Activated CD4-positive, alpha-beta T cell treated with anti-CD3 and anti-CD28 coated beads, Interleukin-2, amount 10 ng/mL, durations not matched to agents 7 days and 5 days (primary cell): Measurements from ENCODE around the gene PRAC2. TPM values are rescaled to one million over a fixed set of nuclear protein-coding genes. Genes with fewer than 3 reads are reported as not detected.
A peak's percentile ranks its signal among the peaks of the same experiment; 100 is the strongest.

Source experiments
- CTCF ChIA-PET: fragments of 350-600 bp; sonication (Branson Sonifier 250); formaldehyde crosslinking; loops from one replicate; lab custom pipeline; 2021; ENCODE audit warnings: antibody characterized with exemption; lab: Charles Lee
- POLR2A ChIA-PET: fragments of 350-600 bp; sonication (Branson Sonifier 250); formaldehyde crosslinking; loops from one replicate; lab custom pipeline; 2021; ENCODE audit warnings: antibody characterized with exemption; lab: Charles Lee
- DNase-seq: peaks from one replicate; pipeline ENCODE4 v3.0.0-alpha.2; 2020
- H3K27ac Mint-ChIP-seq: one replicate; pipeline ENCODE4 v1.8.0; 2021; ENCODE audit warnings: mild to moderate bottlenecking, moderate library complexity, mixed read lengths
- H3K27me3 Mint-ChIP-seq: one replicate; pipeline ENCODE4 v1.8.0; 2021; ENCODE audit warnings: mixed read lengths
- H3K36me3 Mint-ChIP-seq: one replicate; pipeline ENCODE4 v1.8.0; 2021; ENCODE audit warnings: low read depth, mixed read lengths
- H3K4me1 Mint-ChIP-seq: one replicate; pipeline ENCODE4 v1.8.0; 2021; ENCODE audit warnings: mixed read lengths
- H3K4me3 Mint-ChIP-seq: one replicate; pipeline ENCODE4 v1.8.0; 2021; ENCODE audit warnings: mild to moderate bottlenecking, moderate library complexity, mixed read lengths
- H3K9me3 Mint-ChIP-seq: one replicate; pipeline ENCODE4 v1.8.0; 2021; ENCODE audit warnings: mixed read lengths
- total RNA-seq, 2 experiments: library from RNA; stranded (reverse); gene quantifications; one replicate each; pipeline ENCODE4 v1.2.3, GENCODE V29; 2021

The PRAC2 gene
- total RNA-seq, 2 experiments from 2014 or later: not detected

DNA sequence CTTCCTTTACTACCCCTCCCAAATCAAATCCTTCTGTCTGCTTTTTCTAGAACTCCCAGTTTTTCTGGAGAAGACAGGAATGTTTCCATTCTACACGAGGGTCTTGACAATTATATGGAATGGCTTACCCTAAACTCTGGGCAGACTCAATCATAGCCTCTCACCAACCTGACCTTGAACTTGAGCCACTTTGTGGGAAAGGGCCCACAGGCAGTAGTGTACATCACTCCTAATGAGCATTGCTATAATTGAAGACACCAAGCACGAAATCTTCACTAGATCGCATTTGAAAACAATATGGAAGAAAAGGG lies 7.2 kb downstream of the PRAC2 start:
- no peak for DNase-seq
- Mint-ChIP-seq H3K4me1 (peaks cover 9% of the 10 kb centered on the region), H3K9me3 (no peaks in the 10 kb centered on the region), H3K4me3 (no peak overlapping the region), H3K27me3 (peaks cover 96% of the 10 kb centered on the region), H3K36me3 (peaks cover 3% of the 10 kb centered on the region), H3K27ac (no peak overlapping the region)
- ChIA-PET POLR2A (no interaction called here), CTCF (interaction anchor here (1.2 to 2.0 kb wide), 3 partner anchors 10 to 94 kb away, joined by 3 to 4 read pairs (median 4); no protein-coding TSS in a partner anchor)

- DNase-seq: no peak
- Mint-ChIP-seq H3K9me3 (no peaks in the 10 kb centered on the region), H3K27ac (no peak overlapping the region), H3K27me3 (peaks cover 96% of the 10 kb centered on the region), H3K36me3 (peaks cover 3% of the 10 kb centered on the region), H3K4me3 (no peak overlapping the region), H3K4me1 (peaks cover 8% of the 10 kb centered on the region)
- POLR2A ChIA-PET: no interaction called here
- CTCF ChIA-PET: interaction anchor here (0.6 to 2.0 kb wide), 3 partner anchors 11 to 300 kb away, joined by 4 read pairs; no protein-coding TSS in a partner anchor
Observed at GRCh38 chr17:48731355-48731754, 8.4 kb downstream of the PRAC2 start.

GRCh38 chr17:48732688-48733629 lies 10.0 kb downstream of the PRAC2 start:
- peaks cover 3% of the 10 kb centered on the region for H3K36me3 Mint-ChIP-seq
- DNase-seq: no peak
- peaks cover 8% of the 10 kb centered on the region for H3K4me1 Mint-ChIP-seq
- H3K27ac Mint-ChIP-seq: no peak overlapping the region
- H3K27me3 Mint-ChIP-seq: peaks cover 96% of the 10 kb centered on the region
- no peak overlapping the region for H3K4me3 Mint-ChIP-seq
- H3K9me3 Mint-ChIP-seq: no peaks in the 10 kb centered on the region
- CTCF ChIA-PET: interaction anchor here (1.1 to 1.6 kb wide), 3 partner anchors 9 to 107 kb away, joined by 3 to 9 read pairs (median 3); partner anchors contain the start of genes HOXB9 and PRAC2
- POLR2A ChIA-PET: no interaction called here

DNA sequence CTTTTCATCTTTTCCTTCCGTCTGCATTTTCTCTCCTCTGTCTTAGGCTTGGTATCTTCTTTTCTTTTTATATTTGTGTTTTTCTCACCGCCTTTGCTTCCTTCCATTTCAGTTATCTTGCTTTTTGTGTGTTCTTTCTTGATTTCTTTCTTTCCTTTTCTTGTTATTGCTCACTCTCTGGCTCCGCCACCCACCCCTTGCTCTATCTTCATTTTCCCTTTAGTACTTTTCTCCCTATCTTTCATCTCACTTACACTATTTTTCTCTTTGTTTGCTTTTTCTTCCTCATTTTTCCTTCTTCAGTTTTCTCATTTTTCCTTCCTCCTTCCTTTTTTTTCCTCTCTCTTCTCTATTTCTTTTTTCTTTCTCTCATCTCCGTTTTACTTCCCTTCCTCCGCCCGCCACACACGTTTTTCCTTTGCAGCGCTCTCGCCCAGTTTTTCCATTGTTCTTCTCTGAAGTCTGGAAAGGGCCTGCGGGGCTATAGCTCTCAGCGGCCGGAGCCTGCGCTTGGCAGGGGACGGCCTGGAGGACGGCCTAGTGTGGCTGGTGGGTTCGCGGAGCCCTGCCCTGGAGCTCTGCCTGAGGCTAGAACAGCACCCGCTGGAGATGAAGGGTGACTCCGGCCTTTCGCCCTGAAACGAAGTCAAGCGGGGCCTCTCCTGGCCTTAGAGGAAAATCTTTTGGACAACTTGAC lies 10.8 kb downstream of the PRAC2 start:
- H3K4me1 Mint-ChIP-seq: peaks cover 7% of the 10 kb centered on the region
- POLR2A ChIA-PET: no interaction called here

GRCh38 chr17:48734333-48735061 lies 11.5 kb downstream of the PRAC2 start:
- CTCF ChIA-PET: interaction anchor here (0.6 to 1.0 kb wide), 2 partner anchors 10 to 12 kb away, joined by 3 to 5 read pairs; no protein-coding TSS in a partner anchor
- peaks cover 95% of the 10 kb centered on the region for H3K27me3 Mint-ChIP-seq
- H3K4me1 Mint-ChIP-seq: peaks cover 8% of the 10 kb centered on the region
- H3K9me3 Mint-ChIP-seq: no peaks in the 10 kb centered on the region
- DNase-seq: no peak
- POLR2A ChIA-PET: no interaction called here
- no peak overlapping the region for H3K27ac Mint-ChIP-seq
- peaks cover 3% of the 10 kb centered on the region for H3K36me3 Mint-ChIP-seq
- no peak overlapping the region for H3K4me3 Mint-ChIP-seq

More for the DNA sequence above, 10.8 kb downstream of the PRAC2 start:
- no peak for DNase-seq
- CTCF ChIA-PET: interaction anchor here (0.6 to 1.1 kb wide), 3 partner anchors 10 to 15 kb away, joined by 3 to 5 read pairs (median 3); no protein-coding TSS in a partner anchor
- Mint-ChIP-seq H3K4me3 (no peak overlapping the region), H3K27ac (no peak overlapping the region), H3K27me3 (peaks cover 96% of the 10 kb centered on the region), H3K36me3 (peaks cover 3% of the 10 kb centered on the region), H3K9me3 (no peaks in the 10 kb centered on the region)

- Mint-ChIP-seq H3K27ac (no peak overlapping the region), H3K27me3 (peaks cover 93% of the 10 kb centered on the region), H3K4me3 (no peak overlapping the region), H3K36me3 (peaks cover 3% of the 10 kb centered on the region), H3K9me3 (no peaks in the 10 kb centered on the region), H3K4me1 (peaks cover 8% of the 10 kb centered on the region)
- DNase-seq: no peak
- POLR2A ChIA-PET: no interaction called here
- CTCF ChIA-PET: interaction anchor here (1.0 kb wide), 1 partner anchor 11 kb away, joined by 5 read pairs; no protein-coding TSS in a partner anchor
Observed at GRCh38 chr17:48735062-48735351, 12.0 kb downstream of the PRAC2 start.

GRCh38 chr17:48737330-48738043 lies 14.5 kb downstream of the PRAC2 start:
- H3K27ac Mint-ChIP-seq: no peak overlapping the region
- CTCF ChIA-PET: interaction anchor here (0.9 to 2.0 kb wide), 5 partner anchors 8 to 119 kb away, joined by 3 to 6 read pairs (median 3); partner anchors contain the start of gene PRAC1
- H3K9me3 Mint-ChIP-seq: no peaks in the 10 kb centered on the region
- POLR2A ChIA-PET: no interaction called here
- no peak for DNase-seq
- H3K27me3 Mint-ChIP-seq: peaks cover 93% of the 10 kb centered on the region
- H3K4me3 Mint-ChIP-seq: no peak overlapping the region
- H3K36me3 Mint-ChIP-seq: peaks cover 3% of the 10 kb centered on the region
- H3K4me1 Mint-ChIP-seq: peaks cover 8% of the 10 kb centered on the region

DNA sequence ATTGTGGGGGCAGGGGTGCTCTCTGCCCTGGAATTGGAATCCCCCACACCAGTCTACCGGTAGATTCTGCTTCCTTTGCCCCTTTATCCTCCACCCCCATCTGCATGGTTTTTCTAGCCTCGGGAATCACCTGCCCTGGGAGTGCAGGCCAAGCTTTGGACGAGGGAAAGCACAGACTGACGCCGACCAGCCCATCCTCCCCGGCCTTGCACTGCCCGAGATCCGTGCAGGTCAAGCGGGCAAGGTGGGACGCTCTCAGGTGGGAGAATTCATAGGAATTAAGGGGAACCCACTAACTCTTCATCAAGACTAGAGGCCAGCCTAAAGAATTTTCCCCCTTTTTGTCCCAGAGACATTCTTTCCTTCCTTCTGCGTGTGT lies 15.4 kb downstream of the PRAC2 start:
- Mint-ChIP-seq H3K27me3 (peaks cover 94% of the 10 kb centered on the region), H3K27ac (no peak overlapping the region), H3K9me3 (no peaks in the 10 kb centered on the region), H3K36me3 (peaks cover 2% of the 10 kb centered on the region), H3K4me1 (peaks cover 7% of the 10 kb centered on the region), H3K4me3 (no peak overlapping the region)
- POLR2A ChIA-PET: no interaction called here
- no peak for DNase-seq
- CTCF ChIA-PET: interaction anchor here (0.8 to 1.5 kb wide), 3 partner anchors 15 to 102 kb away, joined by 3 to 6 read pairs (median 3); no protein-coding TSS in a partner anchor

DNA sequence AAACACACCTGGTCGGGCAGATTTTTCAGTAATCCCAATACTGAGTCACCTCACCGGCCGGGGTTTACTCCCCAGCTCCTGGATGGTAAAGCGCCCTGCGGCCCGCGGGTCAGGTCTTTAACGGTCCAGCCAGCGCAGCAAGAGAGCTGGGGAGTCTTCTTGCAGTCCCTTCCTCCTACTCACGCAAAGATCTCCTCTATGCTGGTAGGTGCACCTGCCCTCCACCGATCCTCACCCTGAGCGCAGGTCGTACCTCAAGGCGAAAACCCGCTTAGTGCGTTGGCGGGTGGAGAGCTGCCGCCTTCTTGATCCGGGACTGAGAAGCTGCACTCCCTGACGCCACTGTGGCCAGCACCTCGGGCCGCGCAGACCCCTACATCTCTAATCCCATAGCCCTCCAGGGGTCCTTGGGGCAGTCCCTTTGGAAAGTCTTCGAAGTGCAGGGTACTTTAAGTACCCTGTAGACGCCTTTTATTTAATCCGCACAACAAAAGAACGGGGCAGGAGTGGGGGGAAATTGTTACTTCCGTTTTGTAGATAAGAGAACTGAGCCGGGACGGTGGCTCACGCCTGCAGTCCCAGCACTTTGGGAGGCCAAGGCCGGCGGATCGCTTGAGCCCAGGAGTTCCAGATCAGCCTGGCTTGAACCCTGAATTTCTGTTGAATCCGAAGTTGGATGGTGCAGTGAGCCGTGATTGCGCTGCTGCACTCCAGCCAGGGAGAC lies 16.0 kb downstream of the PRAC2 start:
- Mint-ChIP-seq H3K4me3 (no peak overlapping the region), H3K9me3 (no peaks in the 10 kb centered on the region), H3K27me3 (peaks cover 94% of the 10 kb centered on the region), H3K4me1 (peaks cover 2% of the 10 kb centered on the region), H3K27ac (peak overlapping the region; percentile 13), H3K36me3 (no peaks in the 10 kb centered on the region)
- CTCF ChIA-PET: interaction anchor here (0.8 to 1.5 kb wide), 3 partner anchors 15 to 103 kb away, joined by 3 to 6 read pairs (median 3); no protein-coding TSS in a partner anchor
- no peak for DNase-seq
- POLR2A ChIA-PET: no interaction called here

GRCh38 chr17:48740537-48740936 lies 17.6 kb downstream of the PRAC2 start:
- POLR2A ChIA-PET: no interaction called here
- CTCF ChIA-PET: no interaction called here

More at GRCh38 chr17:48740537-48740936, 17.6 kb downstream of the PRAC2 start:
- no peak overlapping the region for H3K4me3 Mint-ChIP-seq
- no peak overlapping the region for H3K27ac Mint-ChIP-seq
- H3K4me1 Mint-ChIP-seq: peaks cover 2% of the 10 kb centered on the region
- H3K36me3 Mint-ChIP-seq: no peaks in the 10 kb centered on the region
- peaks cover 93% of the 10 kb centered on the region for H3K27me3 Mint-ChIP-seq
- DNase-seq: no peak
- H3K9me3 Mint-ChIP-seq: no peaks in the 10 kb centered on the region
